BJ (cell line): ENCODE results near the gene CLDN19. TPM values are rescaled to one million over a fixed set of nuclear protein-coding genes. Genes with fewer than 3 reads are reported as not detected.

ENCODE experiments used
- CTCF ChIA-PET: fragments of 350-600 bp; formaldehyde crosslinking; extraction: SDS; loops from one replicate; lab custom pipeline; 2021; ENCODE audit warnings: antibody characterized with exemption, inconsistent platforms; lab: Yijun Ruan, JAX
- POLR2A ChIA-PET: fragments of 300-600 bp; sonication (Branson Sonifier 250); formaldehyde crosslinking; extraction: SDS; loops from one replicate; lab custom pipeline; 2021; ENCODE audit warnings: antibody characterized with exemption; lab: Charles Lee
- DNase-seq: peaks from one replicate; pipeline ENCODE4 v3.0.0-alpha.2; 2011; ENCODE audit warnings: low read depth
- H3K27me3 ChIP-seq: 2 replicates; pipeline ENCODE4 v1.6.0; 2011; ENCODE audit warnings: low read length; ENCODE audit not compliant: control insufficient read depth, insufficient read depth
- H3K36me3 ChIP-seq: 2 replicates; pipeline ENCODE4 v1.5.1; 2011; ENCODE audit warnings: low read length; ENCODE audit not compliant: control insufficient read depth, insufficient read depth
- H3K4me3 ChIP-seq: 2 replicates; pipeline ENCODE4 v1.5.1; 2011; ENCODE audit warnings: low read depth, mild to moderate bottlenecking, control low read depth, low read length
- polyA plus RNA-seq: library from polyadenylated mRNA; depleted of rRNA; stranded (reverse); fragments of >200 nt; gene quantifications from 2 replicates; pipeline ENCODE4 v1.2.3, GENCODE V29; 2011
- TF ChIP-seq, protein P1 (sequence below): IDR thresholded peaks from 2 replicates; pipeline ENCODE4 v1.5.1; 2011; ENCODE audit warnings: low read depth, mild to moderate bottlenecking, control low read depth, inconsistent platforms, low read length, moderate library complexity; ENCODE audit not compliant: insufficient read depth

Gene CLDN19
- polyA plus RNA-seq, 1 experiment, result not detected

DNA sequence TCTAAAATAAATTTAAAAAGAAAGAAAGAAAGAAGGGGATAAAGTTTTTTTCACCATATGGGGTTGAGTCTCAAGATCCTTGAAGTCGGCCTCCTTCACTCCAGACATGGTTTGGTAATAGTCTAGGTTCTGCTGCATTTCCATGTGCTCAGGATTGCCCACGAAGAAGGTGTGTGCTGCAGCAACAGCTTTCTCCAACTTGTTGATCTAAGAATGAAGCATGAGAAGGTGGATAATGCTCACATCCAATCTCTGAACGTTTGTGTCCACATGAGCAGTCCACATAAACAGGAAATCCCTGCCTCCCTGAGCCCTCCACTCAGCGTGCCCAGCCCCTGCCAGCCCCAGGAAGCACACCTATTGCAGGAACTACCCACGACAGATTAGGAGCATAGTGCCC is 22.2 kb upstream of the CLDN19 start:
- CTCF ChIA-PET, result interaction anchor here (0.7 to 1.3 kb wide), 2 partner anchors 9 to 161 kb away, joined by 3 read pairs; no protein-coding TSS in a partner anchor
- POLR2A ChIA-PET, result no interaction called here
- TF ChIP-seq, protein P1, sequence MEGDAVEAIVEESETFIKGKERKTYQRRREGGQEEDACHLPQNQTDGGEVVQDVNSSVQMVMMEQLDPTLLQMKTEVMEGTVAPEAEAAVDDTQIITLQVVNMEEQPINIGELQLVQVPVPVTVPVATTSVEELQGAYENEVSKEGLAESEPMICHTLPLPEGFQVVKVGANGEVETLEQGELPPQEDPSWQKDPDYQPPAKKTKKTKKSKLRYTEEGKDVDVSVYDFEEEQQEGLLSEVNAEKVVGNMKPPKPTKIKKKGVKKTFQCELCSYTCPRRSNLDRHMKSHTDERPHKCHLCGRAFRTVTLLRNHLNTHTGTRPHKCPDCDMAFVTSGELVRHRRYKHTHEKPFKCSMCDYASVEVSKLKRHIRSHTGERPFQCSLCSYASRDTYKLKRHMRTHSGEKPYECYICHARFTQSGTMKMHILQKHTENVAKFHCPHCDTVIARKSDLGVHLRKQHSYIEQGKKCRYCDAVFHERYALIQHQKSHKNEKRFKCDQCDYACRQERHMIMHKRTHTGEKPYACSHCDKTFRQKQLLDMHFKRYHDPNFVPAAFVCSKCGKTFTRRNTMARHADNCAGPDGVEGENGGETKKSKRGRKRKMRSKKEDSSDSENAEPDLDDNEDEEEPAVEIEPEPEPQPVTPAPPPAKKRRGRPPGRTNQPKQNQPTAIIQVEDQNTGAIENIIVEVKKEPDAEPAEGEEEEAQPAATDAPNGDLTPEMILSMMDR, result no peak

DNA sequence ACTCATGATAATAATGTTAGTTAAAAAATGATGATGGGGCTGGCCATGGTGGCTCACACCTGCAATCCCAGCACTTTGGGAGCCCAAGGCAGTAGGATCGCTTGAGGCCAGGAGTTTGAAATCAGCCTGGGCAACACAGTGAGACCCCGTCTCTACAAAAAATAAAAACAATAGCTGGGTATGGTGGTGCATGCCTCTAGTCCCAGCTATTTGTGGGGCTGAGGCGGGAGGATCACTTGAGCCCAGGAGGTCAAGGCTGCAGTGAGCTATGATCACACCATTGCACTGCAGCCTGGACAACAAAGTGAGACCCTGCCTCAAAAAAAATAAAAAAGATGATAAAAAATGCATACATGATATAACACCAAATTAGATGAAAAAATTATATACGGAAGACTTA is 21.5 kb upstream of the CLDN19 start:
- TF ChIP-seq, protein P1, result no peak
- no peaks in the 10 kb centered on the region for H3K27me3 ChIP-seq
- H3K36me3 ChIP-seq, result peaks cover 23% of the 10 kb centered on the region
- no peak overlapping the region for H3K4me3 ChIP-seq
- no peak for DNase-seq
- ChIA-PET CTCF (no interaction called here), POLR2A (no interaction called here)

More for the DNA sequence above, 22.2 kb upstream of the CLDN19 start:
- DNase-seq, result no peak
- Histone ChIP-seq H3K27me3 (no peaks in the 10 kb centered on the region), H3K4me3 (no peak overlapping the region), H3K36me3 (peaks cover 21% of the 10 kb centered on the region)

GRCh38 chr1:42759114-42759513 is 19.1 kb upstream of the CLDN19 start:
- ChIA-PET POLR2A (no interaction called here), CTCF (interaction anchor here (0.7 to 1.7 kb wide), 3 partner anchors 20 to 69 kb away, joined by 3 to 4 read pairs (median 3); no protein-coding TSS in a partner anchor)
- H3K36me3 ChIP-seq, result peaks cover 44% of the 10 kb centered on the region
- TF ChIP-seq, protein P1, result no peak
- H3K27me3 ChIP-seq, result no peaks in the 10 kb centered on the region
- no peak overlapping the region for H3K4me3 ChIP-seq
- no peak for DNase-seq

DNA sequence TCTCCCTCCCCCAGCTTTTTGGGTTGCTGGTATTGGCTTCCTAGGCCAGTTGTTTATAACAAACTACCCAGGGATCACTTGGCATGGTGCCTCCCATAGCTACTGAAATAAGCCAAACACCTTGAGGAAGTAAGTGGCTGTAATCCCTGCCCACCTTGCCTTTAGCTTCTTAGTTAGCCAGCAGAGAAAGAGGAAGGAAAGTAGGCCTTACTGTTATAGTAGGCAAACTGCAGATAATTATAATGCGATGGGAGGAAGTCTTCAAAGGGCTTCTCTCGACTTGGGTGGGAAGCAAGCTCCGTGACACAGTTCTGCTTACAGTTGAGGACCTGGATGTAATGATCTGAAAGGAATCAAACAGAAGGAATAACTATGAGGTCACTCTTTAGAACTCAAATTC is 18.6 kb upstream of the CLDN19 start:
- TF ChIP-seq, protein P1, result no peak
- ChIA-PET POLR2A (no interaction called here), CTCF (interaction anchor here (0.8 to 2.7 kb wide), 6 partner anchors 8 to 183 kb away, joined by 3 to 17 read pairs (median 4); partner anchors contain the start of genes C1orf50 and P3H1)

GRCh38 chr1:42757892-42758275 is 17.8 kb upstream of the CLDN19 start:
- Histone ChIP-seq H3K27me3 (no peaks in the 10 kb centered on the region), H3K4me3 (no peak overlapping the region), H3K36me3 (peaks cover 47% of the 10 kb centered on the region)
- ChIA-PET CTCF (interaction anchor here (0.8 to 2.7 kb wide), 7 partner anchors 8 to 184 kb away, joined by 3 to 17 read pairs (median 4); partner anchors contain the start of genes C1orf50 and P3H1), POLR2A (no interaction called here)
- TF ChIP-seq, protein P1, result no peak
- DNase-seq, result no peak

More for the DNA sequence above, 18.6 kb upstream of the CLDN19 start:
- DNase-seq, result no peak
- Histone ChIP-seq H3K4me3 (no peak overlapping the region), H3K27me3 (no peaks in the 10 kb centered on the region), H3K36me3 (peaks cover 47% of the 10 kb centered on the region)
